ENCODE measurements around the gene TNFSF11.

Gene TNFSF11

GRCh38 chr13:42574435-42575311, 721 bp downstream of the TNFSF11 start:
- Histone ChIP-seq H3K36me3 (replicated peaks; ENCODE audit: low read depth, low read length) (no peaks in the 10 kb centered on the region), H3K9me3 (ENCODE audit: insufficient read depth, low read length) (peaks cover 8% of the 10 kb centered on the region), H3K27ac (ENCODE audit: low read length) (no peak overlapping the region), H3K4me3 (ENCODE audit: low read length) (peak overlapping the region; percentile 74), H3K4me2 (ENCODE audit: low read length) (peak overlapping the region; percentile 88), H3K9ac (ENCODE audit: low read length) (peak overlapping the region; percentile 8; the same call in 1 of the 2 replicates), H3K4me1 (ENCODE audit: low read length) (peaks cover 16% of the 10 kb centered on the region), H3K79me2 (ENCODE audit: low read length) (no peaks in the 10 kb centered on the region), H2AFZ (ENCODE audit: low read depth, low read length) (peak overlapping the region; percentile 68; the same call in 1 of the 2 replicates), H3K27me3 (ENCODE audit: low read depth, low read length) (peaks cover 36% of the 10 kb centered on the region), H4K20me1 (ENCODE audit: insufficient read depth, low read length) (no peaks in the 10 kb centered on the region)
- TF ChIP-seq CTCF (IDR thresholded peaks at IDR 0.05; ENCODE audit: low read depth, low read length) (no peak), EZH2phosphoT487 (IDR thresholded peaks at IDR 0.05; ENCODE audit: low read depth) (no peak)

GRCh38 chr13:42575938-42576337, 2.0 kb downstream of the TNFSF11 start:
- no peaks in the 10 kb centered on the region for H3K79me2 ChIP-seq (ENCODE audit: low read length)
- no peak overlapping the region for H2AFZ ChIP-seq (ENCODE audit: low read depth, low read length)
- TF ChIP-seq EZH2phosphoT487 (IDR thresholded peaks at IDR 0.05; ENCODE audit: low read depth) (no peak), CTCF (IDR thresholded peaks at IDR 0.05; ENCODE audit: low read depth, low read length) (no peak)
- H3K4me3 ChIP-seq (ENCODE audit: low read length) = no peak overlapping the region
- H3K36me3 ChIP-seq (replicated peaks; ENCODE audit: low read depth, low read length) = no peaks in the 10 kb centered on the region
- H3K9me3 ChIP-seq (ENCODE audit: insufficient read depth, low read length) = peaks cover 8% of the 10 kb centered on the region
- no peak overlapping the region for H3K27ac ChIP-seq (ENCODE audit: low read length)
- peaks cover 36% of the 10 kb centered on the region for H3K27me3 ChIP-seq (ENCODE audit: low read depth, low read length)
- peaks cover 11% of the 10 kb centered on the region; the same call in 1 of the 2 replicates for H3K4me1 ChIP-seq (ENCODE audit: low read length)
- H3K9ac ChIP-seq (ENCODE audit: low read length) = no peak overlapping the region
- no peak overlapping the region for H3K4me2 ChIP-seq (ENCODE audit: low read length)
- no peaks in the 10 kb centered on the region for H4K20me1 ChIP-seq (ENCODE audit: insufficient read depth, low read length)

GRCh38 chr13:42577538-42577937, 3.6 kb downstream of the TNFSF11 start:
- Histone ChIP-seq H3K9me3 (ENCODE audit: insufficient read depth, low read length) (peaks cover 2% of the 10 kb centered on the region; the same call in 1 of the 2 replicates), H3K27ac (ENCODE audit: low read length) (no peak overlapping the region), H3K9ac (ENCODE audit: low read length) (no peak overlapping the region), H3K4me2 (ENCODE audit: low read length) (no peak overlapping the region), H3K36me3 (replicated peaks; ENCODE audit: low read depth, low read length) (no peaks in the 10 kb centered on the region), H3K79me2 (ENCODE audit: low read length) (no peaks in the 10 kb centered on the region), H2AFZ (ENCODE audit: low read depth, low read length) (no peak overlapping the region), H3K27me3 (ENCODE audit: low read depth, low read length) (peaks cover 36% of the 10 kb centered on the region), H4K20me1 (ENCODE audit: insufficient read depth, low read length) (no peaks in the 10 kb centered on the region), H3K4me1 (ENCODE audit: low read length) (peaks cover 11% of the 10 kb centered on the region; the same call in 1 of the 2 replicates), H3K4me3 (ENCODE audit: low read length) (no peak overlapping the region)
- no peak for TF ChIP-seq CTCF (IDR thresholded peaks at IDR 0.05; ENCODE audit: low read depth, low read length)
- TF ChIP-seq EZH2phosphoT487 (IDR thresholded peaks at IDR 0.05; ENCODE audit: low read depth) = no peak

- no peak overlapping the region for H3K27ac ChIP-seq (ENCODE audit: low read length)
- no peak overlapping the region for H3K4me2 ChIP-seq (ENCODE audit: low read length)
- H3K79me2 ChIP-seq (ENCODE audit: low read length) = no peaks in the 10 kb centered on the region
- no peak overlapping the region for H3K9ac ChIP-seq (ENCODE audit: low read length)
- H4K20me1 ChIP-seq (ENCODE audit: insufficient read depth, low read length) = no peaks in the 10 kb centered on the region
- peaks cover 26% of the 10 kb centered on the region for H3K27me3 ChIP-seq (ENCODE audit: low read depth, low read length)
- no peaks in the 10 kb centered on the region for H3K4me1 ChIP-seq (ENCODE audit: low read length)
- no peak overlapping the region for H3K4me3 ChIP-seq (ENCODE audit: low read length)
- TF ChIP-seq CTCF (IDR thresholded peaks at IDR 0.05; ENCODE audit: low read depth, low read length) (no peak), EZH2phosphoT487 (IDR thresholded peaks at IDR 0.05; ENCODE audit: low read depth) (no peak)
- no peak overlapping the region for H2AFZ ChIP-seq (ENCODE audit: low read depth, low read length)
- H3K36me3 ChIP-seq (replicated peaks; ENCODE audit: low read depth, low read length) = no peaks in the 10 kb centered on the region
- H3K9me3 ChIP-seq (ENCODE audit: insufficient read depth, low read length) = no peaks in the 10 kb centered on the region
Measured at GRCh38 chr13:42580644-42581043, 6.7 kb downstream of the TNFSF11 start.
